Measurements from ENCODE around the gene NT5C3A.

The NT5C3A gene

GRCh38 chr7:33062023-33062781 is at the start of gene NT5C3A:
Gene NT5C3A, minus strand, starts transcription at chr7:33062776. Its CDS starts 71 bp downstream, at chr7:33062705.
- H3K4me1 ChIP-seq (ENCODE audit: low read depth, poor library complexity, severe bottlenecking) = peaks cover 28% of the 10 kb centered on the region
- H3K27ac ChIP-seq = peak within 1 kb of the TSS; percentile 78
- no peaks in the 10 kb centered on the region for H3K27me3 ChIP-seq (ENCODE audit: insufficient read depth, low read depth)
- peak within 1 kb of the TSS; percentile 78 for H3K9ac ChIP-seq
- no peaks in the 10 kb centered on the region for H3K36me3 ChIP-seq (ENCODE audit: insufficient read depth)
- H2AFZ ChIP-seq (ENCODE audit: low read depth) = peak within 1 kb of the TSS; percentile 90
- H3K79me2 ChIP-seq (ENCODE audit: insufficient read depth, low read depth) = peaks cover 51% of the 10 kb centered on the region
- no peak within 1 kb of the TSS for H3K4me3 ChIP-seq (IDR thresholded peaks at IDR 0.05; ENCODE audit: insufficient read depth, low read depth, low read length)
- peak within 1 kb of the TSS; percentile 99 for H3K4me2 ChIP-seq
- peaks cover 4% of the 10 kb centered on the region; the same call in 1 of the 2 replicates for H4K20me1 ChIP-seq (ENCODE audit: insufficient read depth)
- no peak for TF ChIP-seq CTCF (conservative IDR thresholded peaks at IDR 0.05; ENCODE audit: low read depth, low read length)

GRCh38 chr7:33111614-33112013 is 49.0 kb upstream of the NT5C3A start:
- H3K36me3 ChIP-seq (ENCODE audit: insufficient read depth) = no peaks in the 10 kb centered on the region
- H3K27ac ChIP-seq = no peak overlapping the region
- no peaks in the 10 kb centered on the region for H3K27me3 ChIP-seq (ENCODE audit: insufficient read depth, low read depth)
- H3K4me1 ChIP-seq (ENCODE audit: low read depth, poor library complexity, severe bottlenecking) = peaks cover 23% of the 10 kb centered on the region
- H3K9ac ChIP-seq = no peak overlapping the region
- no peak overlapping the region for H2AFZ ChIP-seq (ENCODE audit: low read depth)
- peaks cover 24% of the 10 kb centered on the region for H3K79me2 ChIP-seq (ENCODE audit: insufficient read depth, low read depth)
- 0 out of 2 replicates have a peak, but pooled peaks cover 4% of the 10 kb centered on the region for H4K20me1 ChIP-seq (ENCODE audit: insufficient read depth)
- no peak overlapping the region for H3K4me2 ChIP-seq
- no peak overlapping the region for H3K4me3 ChIP-seq (IDR thresholded peaks at IDR 0.05; ENCODE audit: insufficient read depth, low read depth, low read length)
- no peak for TF ChIP-seq CTCF (conservative IDR thresholded peaks at IDR 0.05; ENCODE audit: low read depth, low read length)

- Histone ChIP-seq H3K4me3 (IDR thresholded peaks at IDR 0.05; ENCODE audit: insufficient read depth, low read depth, low read length) (no peak overlapping the region), H3K79me2 (ENCODE audit: insufficient read depth, low read depth) (peaks cover 40% of the 10 kb centered on the region), H3K9ac (peak overlapping the region; percentile 31; the same call in 1 of the 2 replicates), H2AFZ (ENCODE audit: low read depth) (peak overlapping the region; percentile 82), H3K36me3 (ENCODE audit: insufficient read depth) (no peaks in the 10 kb centered on the region), H3K27ac (peak overlapping the region; percentile 41; the same call in 1 of the 2 replicates), H3K4me1 (ENCODE audit: low read depth, poor library complexity, severe bottlenecking) (peaks cover 23% of the 10 kb centered on the region), H3K4me2 (peak overlapping the region; percentile 53), H3K27me3 (ENCODE audit: insufficient read depth, low read depth) (no peaks in the 10 kb centered on the region), H4K20me1 (ENCODE audit: insufficient read depth) (0 out of 2 replicates have a peak, but pooled peaks cover 4% of the 10 kb centered on the region)
- peak; percentile 35 for TF ChIP-seq CTCF (conservative IDR thresholded peaks at IDR 0.05; ENCODE audit: low read depth, low read length)
Observed at GRCh38 chr7:33109758-33110238, 47.2 kb upstream of the NT5C3A start.

- peak within 1 kb of the TSS; percentile 82 for H2AFZ ChIP-seq (ENCODE audit: low read depth)
- peaks cover 46% of the 10 kb centered on the region for H3K79me2 ChIP-seq (ENCODE audit: insufficient read depth, low read depth)
Observed at GRCh38 chr7:33109005-33109757, 46.6 kb upstream of the NT5C3A start, which contains the start of gene RP9. Gene RP9, minus strand, starts transcription at chr7:33109404. Its CDS starts 32 bp downstream, at chr7:33109372.

More at GRCh38 chr7:33109005-33109757, 46.6 kb upstream of the NT5C3A start, which contains the start of gene RP9:
- peak within 1 kb of the TSS; percentile 57 for H3K27ac ChIP-seq
- H4K20me1 ChIP-seq (ENCODE audit: insufficient read depth) = 0 out of 2 replicates have a peak, but pooled peaks cover 4% of the 10 kb centered on the region
- peak within 1 kb of the TSS; percentile 79 for H3K9ac ChIP-seq
- H3K4me3 ChIP-seq (IDR thresholded peaks at IDR 0.05; ENCODE audit: insufficient read depth, low read depth, low read length) = no peak within 1 kb of the TSS
- TF ChIP-seq CTCF (conservative IDR thresholded peaks at IDR 0.05; ENCODE audit: low read depth, low read length) = peak; percentile 58
- H3K4me1 ChIP-seq (ENCODE audit: low read depth, poor library complexity, severe bottlenecking) = peaks cover 23% of the 10 kb centered on the region
- no peaks in the 10 kb centered on the region for H3K27me3 ChIP-seq (ENCODE audit: insufficient read depth, low read depth)
- peak within 1 kb of the TSS; percentile 98 for H3K4me2 ChIP-seq
- H3K36me3 ChIP-seq (ENCODE audit: insufficient read depth) = no peaks in the 10 kb centered on the region

Measured in KMS-11 (cell line).